ENCODE results near the gene NCK2. TPM values are rescaled to one million over a fixed set of nuclear protein-coding genes. Genes with fewer than 3 reads are reported as not detected.

NCK2 gene
- total RNA-seq, 1 experiment from 2014 or later, result 49.2 TPM

DNA sequence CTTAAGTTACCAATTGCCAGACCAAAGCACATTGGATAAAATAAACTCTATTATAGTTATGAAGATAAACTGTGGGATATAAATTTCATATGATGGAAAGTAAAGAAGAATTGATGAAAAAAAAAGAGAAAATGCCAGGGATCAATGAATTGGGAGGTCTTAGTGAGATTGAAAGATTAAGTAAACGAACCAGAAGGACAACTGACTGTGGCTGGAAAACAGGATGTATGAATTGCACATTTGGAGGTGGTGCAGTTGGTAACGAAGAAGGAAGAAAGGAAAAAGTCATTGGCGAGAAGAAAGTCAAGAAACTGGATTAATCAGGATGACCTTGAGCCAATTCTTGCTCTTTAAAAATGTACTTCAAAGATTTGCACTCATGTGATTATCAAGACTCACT, 166.7 kb downstream of the NCK2 start:
- no peak overlapping the region for H3K27ac Mint-ChIP-seq
- no peak overlapping the region for H3K56ac ChIP-seq (ENCODE audit: insufficient read length, low read depth, low read length)
- H3K79me1 ChIP-seq (ENCODE audit: insufficient read depth, low read depth, low read length, poor library complexity, severe bottlenecking), result no peaks in the 10 kb centered on the region
- no peak overlapping the region for H3K4me3 Mint-ChIP-seq
- no peak overlapping the region for H3K9ac ChIP-seq (ENCODE audit: extremely low read depth, insufficient read length, low read length)
- H3K27me3 ChIP-seq (ENCODE audit: insufficient read depth, low read length), result no peaks in the 10 kb centered on the region
- H3K9me3 Mint-ChIP-seq, result no peaks in the 10 kb centered on the region; a peak in 1 of 5 replicates
- H3K27me3 Mint-ChIP-seq (ENCODE audit: low read depth), result peaks cover 5% of the 10 kb centered on the region
- H3K4me1 ChIP-seq (ENCODE audit: insufficient read depth, low read length), result no peaks in the 10 kb centered on the region
- no peak overlapping the region for H3T11ph ChIP-seq (ENCODE audit: low read length)
- no peak overlapping the region for H2BK20ac ChIP-seq (ENCODE audit: low read depth, low read length, poor library complexity, severe bottlenecking)
- H4K5ac ChIP-seq (ENCODE audit: insufficient read length, low read depth, low read length), result no peak overlapping the region
- no peaks in the 10 kb centered on the region for H3K79me2 ChIP-seq (ENCODE audit: insufficient read depth, low read length)
- no peak overlapping the region for H2BK5ac ChIP-seq (ENCODE audit: insufficient read length, low read length)
- H3K4me1 Mint-ChIP-seq, result peaks cover 8 to 11% of the 10 kb centered on the region in 2 experiments
- H4K20me1 ChIP-seq (ENCODE audit: control insufficient read depth, insufficient read depth, insufficient read length), result no peaks in the 10 kb centered on the region
- H3K18ac ChIP-seq (ENCODE audit: insufficient read length, low read depth, low read length), result no peak overlapping the region
- H4K91ac ChIP-seq (ENCODE audit: insufficient read length, low read depth, low read length), result no peak overlapping the region
- no peak overlapping the region for H2BK12ac ChIP-seq (ENCODE audit: insufficient read length, low read depth, low read length)
- no peak overlapping the region for H3K4me2 ChIP-seq (ENCODE audit: insufficient read depth, insufficient read length, low read length)
- TF ChIP-seq, protein P1, sequence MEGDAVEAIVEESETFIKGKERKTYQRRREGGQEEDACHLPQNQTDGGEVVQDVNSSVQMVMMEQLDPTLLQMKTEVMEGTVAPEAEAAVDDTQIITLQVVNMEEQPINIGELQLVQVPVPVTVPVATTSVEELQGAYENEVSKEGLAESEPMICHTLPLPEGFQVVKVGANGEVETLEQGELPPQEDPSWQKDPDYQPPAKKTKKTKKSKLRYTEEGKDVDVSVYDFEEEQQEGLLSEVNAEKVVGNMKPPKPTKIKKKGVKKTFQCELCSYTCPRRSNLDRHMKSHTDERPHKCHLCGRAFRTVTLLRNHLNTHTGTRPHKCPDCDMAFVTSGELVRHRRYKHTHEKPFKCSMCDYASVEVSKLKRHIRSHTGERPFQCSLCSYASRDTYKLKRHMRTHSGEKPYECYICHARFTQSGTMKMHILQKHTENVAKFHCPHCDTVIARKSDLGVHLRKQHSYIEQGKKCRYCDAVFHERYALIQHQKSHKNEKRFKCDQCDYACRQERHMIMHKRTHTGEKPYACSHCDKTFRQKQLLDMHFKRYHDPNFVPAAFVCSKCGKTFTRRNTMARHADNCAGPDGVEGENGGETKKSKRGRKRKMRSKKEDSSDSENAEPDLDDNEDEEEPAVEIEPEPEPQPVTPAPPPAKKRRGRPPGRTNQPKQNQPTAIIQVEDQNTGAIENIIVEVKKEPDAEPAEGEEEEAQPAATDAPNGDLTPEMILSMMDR (conservative IDR thresholded peaks at IDR 0.05), result no peak
- no peak overlapping the region for H3K27ac ChIP-seq (ENCODE audit: insufficient read length, low read depth, low read length)
- H3K14ac ChIP-seq (ENCODE audit: insufficient read depth, low read length), result no peak overlapping the region
- H3K23me2 ChIP-seq (ENCODE audit: insufficient read length, low read depth, low read length, poor library complexity, severe bottlenecking), result no peaks in the 10 kb centered on the region
- H3K9me3 ChIP-seq (ENCODE audit: control insufficient read depth, low read depth, low read length), result no peaks in the 10 kb centered on the region
- no peaks in the 10 kb centered on the region; a peak in 1 of 7 replicates for H3K36me3 Mint-ChIP-seq (ENCODE audit: insufficient read depth in 1 of 3, low read depth in 3 of 3)
- DNase-seq, result no peak
- H2AFZ ChIP-seq (ENCODE audit: low read length), result no peak overlapping the region
- no peak overlapping the region for H2AK5ac ChIP-seq (ENCODE audit: insufficient read length, low read length)
- H3K4ac ChIP-seq (ENCODE audit: low read depth, low read length), result no peak overlapping the region
- H3K23ac ChIP-seq (ENCODE audit: insufficient read length, low read depth, low read length), result no peak overlapping the region
- no peak overlapping the region for H4K8ac ChIP-seq (replicated peaks; ENCODE audit: insufficient read length, low read depth, low read length)
- no peak overlapping the region for H2BK15ac ChIP-seq (ENCODE audit: low read depth, low read length)
- no CpG with 5 or more reads among the region's 3 CpGs for WGBS (ENCODE audit: extremely low coverage, insufficient read length, low lambda C conversion rate)
- no peak overlapping the region for H2BK120ac ChIP-seq (ENCODE audit: low read depth, low read length, poor library complexity, severe bottlenecking)
